T-helper 1 cell treated with Interleukin-12 subunit alpha and Interleukin-12 subunit beta and Interleukin-4 antibody, amounts not matched to agents 30 ng/mL and 1 ng/mL, for 36 hours (primary cell): Measurements from ENCODE around the gene ANTXR2. TPM values are rescaled to one million over a fixed set of nuclear protein-coding genes. Genes with fewer than 3 reads are reported as not detected.
"Not testable (repeated sequence)": the region's sequence is repeated elsewhere in the genome, so short reads cannot be mapped to it uniquely, and the experiment has no call there.

Source experiments
- intact Hi-C: fragments of 100-400 bp; cut with micrococcal nuclease; formaldehyde crosslinking; loops from one replicate; pipeline ENCODE4 v1.15.1; 2024
- total RNA-seq: library from RNA; stranded (reverse); gene quantifications from 2 replicates; pipeline ENCODE4 v1.2.3, GENCODE V29; 2022

The ANTXR2 gene
- total RNA-seq, 1 donor from 2014 or later = 107 TPM

GRCh38 chr4:80026100-80026499 lies 46.9 kb downstream of the ANTXR2 start:
- intact Hi-C loops = no loop called here

- intact Hi-C loops = no loop called here
Measured at GRCh38 chr4:80024335-80024734, 48.7 kb downstream of the ANTXR2 start.

GRCh38 chr4:80022282-80022681 lies 50.7 kb downstream of the ANTXR2 start:
- intact Hi-C loops = loop anchor here (1.0 kb wide), 1 partner anchor 8 kb away; no protein-coding TSS in a partner anchor

- intact Hi-C loops = loop anchor here (1.0 to 2.0 kb wide), 3 partner anchors 9 to 167 kb away; partner anchors contain the start of gene ANTXR2
Measured at GRCh38 chr4:80017125-80017854, 55.7 kb downstream of the ANTXR2 start.

- intact Hi-C loops = loop anchor here (2.0 kb wide), 1 partner anchor 56 kb away; the partner anchor contains the start of gene ANTXR2
Measured at GRCh38 chr4:80016506-80016905, 56.5 kb downstream of the ANTXR2 start.

GRCh38 chr4:80015407-80016189 lies 57.4 kb downstream of the ANTXR2 start:
- intact Hi-C loops = loop anchor here (2.0 kb wide), 1 partner anchor 57 kb away; the partner anchor contains the start of gene ANTXR2

- intact Hi-C loops = no loop called here
Measured at GRCh38 chr4:80014531-80014930, 58.5 kb downstream of the ANTXR2 start.

GRCh38 chr4:80012291-80012690 lies 60.7 kb downstream of the ANTXR2 start:
- intact Hi-C loops = no loop called here

- intact Hi-C loops = no loop called here
Measured at GRCh38 chr4:80011636-80012236, 61.3 kb downstream of the ANTXR2 start.

- intact Hi-C loops = no loop called here
Measured at GRCh38 chr4:80010316-80010715, 62.7 kb downstream of the ANTXR2 start.

GRCh38 chr4:80009806-80010205 lies 63.2 kb downstream of the ANTXR2 start:
- intact Hi-C loops = no loop called here

GRCh38 chr4:80008971-80009370 lies 64.1 kb downstream of the ANTXR2 start:
- intact Hi-C loops = loop anchor here (1.0 kb wide), 2 partner anchors 8 to 175 kb away; no protein-coding TSS in a partner anchor

GRCh38 chr4:80008351-80008750 lies 64.7 kb downstream of the ANTXR2 start:
- intact Hi-C loops = loop anchor here (1.0 kb wide), 2 partner anchors 9 to 176 kb away; no protein-coding TSS in a partner anchor

- intact Hi-C loops = loop anchor here (1.0 to 2.0 kb wide), 8 partner anchors 10 to 195 kb away; partner anchors contain the start of gene ANTXR2
Measured at GRCh38 chr4:80007745-80008149, 65.3 kb downstream of the ANTXR2 start.

- intact Hi-C loops = loop anchor here (1.0 to 2.0 kb wide), 6 partner anchors 18 to 196 kb away; partner anchors contain the start of gene ANTXR2
Measured at GRCh38 chr4:80006935-80007744, 65.9 kb downstream of the ANTXR2 start.

GRCh38 chr4:80005863-80006262 lies 67.2 kb downstream of the ANTXR2 start:
- intact Hi-C loops = loop anchor here (2.0 kb wide), 3 partner anchors 17 to 197 kb away; no protein-coding TSS in a partner anchor

- intact Hi-C loops = no loop called here
Measured at GRCh38 chr4:80004319-80004718, 68.7 kb downstream of the ANTXR2 start.

GRCh38 chr4:80002559-80002958 lies 70.5 kb downstream of the ANTXR2 start:
- intact Hi-C loops = not testable (repeated sequence)

GRCh38 chr4:79999048-79999447 lies 74.0 kb downstream of the ANTXR2 start:
- intact Hi-C loops = not testable (repeated sequence)

GRCh38 chr4:79998201-79998600 lies 74.8 kb downstream of the ANTXR2 start:
- intact Hi-C loops = no loop called here

GRCh38 chr4:79996851-79997250 lies 76.2 kb downstream of the ANTXR2 start:
- intact Hi-C loops = no loop called here
